ENCODE results near the gene PPM1D. TPM values are rescaled to one million over a fixed set of nuclear protein-coding genes. Genes with fewer than 3 reads are reported as not detected.
"Not testable (repeated sequence)": the region's sequence is repeated elsewhere in the genome, so short reads cannot be mapped to it uniquely, and the experiment has no call there.

PPM1D gene
- 5.5 and 6.0 TPM in 2 replicates for total RNA-seq (2014; rRNA removed; shearing (Covaris generic))

GRCh38 chr17:60599620-60600489 is at the start of gene PPM1D:
Gene PPM1D (plus strand): TSS chr17:60600193. CDS start chr17:60600415, 222 bp downstream.
- DNase-seq (ENCODE audit: low read depth): peak; percentile 97

- not testable (repeated sequence) for DNase-seq (ENCODE audit: low read depth)
These were observed 47.7 kb upstream of the PPM1D start for GRCh38 chr17:60552255-60552654.

- DNase-seq (ENCODE audit: low read depth): peak; percentile 71
These were observed 45.6 kb upstream of the PPM1D start for GRCh38 chr17:60554377-60554788.

- no peak for DNase-seq (ENCODE audit: low read depth)
These were observed 44.2 kb upstream of the PPM1D start for GRCh38 chr17:60555786-60556185.

- DNase-seq (ENCODE audit: low read depth): no peak
These were observed 42.2 kb upstream of the PPM1D start for GRCh38 chr17:60557805-60558204.

GRCh38 chr17:60559659-60559994 is 40.4 kb upstream of the PPM1D start:
- DNase-seq (ENCODE audit: low read depth): no peak

GRCh38 chr17:60559995-60560859 is 39.8 kb upstream of the PPM1D start:
- DNase-seq (ENCODE audit: low read depth): no peak

- no peak for DNase-seq (ENCODE audit: low read depth)
These were observed 39.1 kb upstream of the PPM1D start for GRCh38 chr17:60560860-60561257.

GRCh38 chr17:60562421-60562820 is 37.6 kb upstream of the PPM1D start:
- DNase-seq (ENCODE audit: low read depth): no peak

GRCh38 chr17:60563743-60564142 is 36.2 kb upstream of the PPM1D start:
- no peak for DNase-seq (ENCODE audit: low read depth)

GRCh38 chr17:60565233-60565632 is 34.8 kb upstream of the PPM1D start:
- no peak for DNase-seq (ENCODE audit: low read depth)

- DNase-seq (ENCODE audit: low read depth): no peak
These were observed 26.5 kb upstream of the PPM1D start for GRCh38 chr17:60573236-60574051.

- peak; percentile 50 for DNase-seq (ENCODE audit: low read depth)
These were observed 22.7 kb upstream of the PPM1D start for GRCh38 chr17:60577147-60577915.

GRCh38 chr17:60579090-60579489 is 20.9 kb upstream of the PPM1D start:
- DNase-seq (ENCODE audit: low read depth): no peak

- DNase-seq (ENCODE audit: low read depth): no peak
These were observed 20.4 kb upstream of the PPM1D start for GRCh38 chr17:60579551-60579950.

GRCh38 chr17:60583008-60583407 is 17.0 kb upstream of the PPM1D start:
- no peak for DNase-seq (ENCODE audit: low read depth)

- DNase-seq (ENCODE audit: low read depth): no peak
These were observed 14.1 kb upstream of the PPM1D start for GRCh38 chr17:60585887-60586286.

- DNase-seq (ENCODE audit: low read depth): no peak
These were observed 13.6 kb upstream of the PPM1D start for GRCh38 chr17:60586288-60586974.

GRCh38 chr17:60590070-60590469 is 9.9 kb upstream of the PPM1D start:
- DNase-seq (ENCODE audit: low read depth): no peak

GRCh38 chr17:60592750-60593149 is 7.2 kb upstream of the PPM1D start:
- no peak for DNase-seq (ENCODE audit: low read depth)
